GM20431 (cell line): ENCODE data around the gene SEPTIN5.

ENCODE experiments used
- in situ Hi-C: fragments of 300-500 bp; cut with MseI, MboI; formaldehyde crosslinking; loops from one replicate; pipeline ENCODE4 v1.15.0; 2020; ENCODE audit warnings: low sequenced_read_pairs; ENCODE audit not compliant: unreplicated experiment

SEPTIN5 gene

GRCh38 chr22:19767427-19768341 is 53.4 kb downstream of the SEPTIN5 start:
- in situ Hi-C loops, result no loop called here

GRCh38 chr22:19769393-19769715 is 55.1 kb downstream of the SEPTIN5 start:
- in situ Hi-C loops, result no loop called here

GRCh38 chr22:19770349-19771220 is 56.3 kb downstream of the SEPTIN5 start:
- in situ Hi-C loops, result no loop called here

- in situ Hi-C loops, result no loop called here
Measured at GRCh38 chr22:19772422-19772672, 58.0 kb downstream of the SEPTIN5 start.
